PFSK-1 (cell line): ENCODE results near the gene FHL1.

ENCODE experiments used
- FOXP2 ChIP-seq: optimal IDR thresholded peaks from 2 replicates; pipeline ENCODE3; 2011; ENCODE audit warnings: borderline replicate concordance, control low read depth, inconsistent platforms; ENCODE audit not compliant: insufficient read depth; ENCODE audit errors: extremely low read length, extremely low read depth
- POLR2AphosphoS5 ChIP-seq: IDR thresholded peaks from 2 replicates; pipeline ENCODE4 v1.6.1; 2012; ENCODE audit warnings: low read depth, mild to moderate bottlenecking, control low read depth, low read length, moderate library complexity
- SIN3A ChIP-seq: IDR thresholded peaks from 2 replicates; pipeline ENCODE4 v1.6.1; 2012; ENCODE audit warnings: mild to moderate bottlenecking, low read length, moderate library complexity, borderline replicate concordance; ENCODE audit not compliant: insufficient read depth
- TAF1 ChIP-seq: IDR thresholded peaks from 2 replicates; pipeline ENCODE4 v1.6.1; 2012; ENCODE audit warnings: low read length, control low read depth, borderline replicate concordance; ENCODE audit not compliant: insufficient read depth
- TF ChIP-seq, protein P1 (sequence below), 2 experiments: IDR thresholded peaks; 2 replicates each; pipeline versions ENCODE4 v1.6.1 to v1.8.0; 2011 to 2012; ENCODE audit warnings: low read depth in 2 of 2, low read length in 2 of 2, control low read depth in 1 of 2, inconsistent platforms in 1 of 2, mild to moderate bottlenecking in 1 of 2, moderate library complexity in 1 of 2; ENCODE audit not compliant: insufficient read depth in 1 of 2

Gene FHL1

DNA sequence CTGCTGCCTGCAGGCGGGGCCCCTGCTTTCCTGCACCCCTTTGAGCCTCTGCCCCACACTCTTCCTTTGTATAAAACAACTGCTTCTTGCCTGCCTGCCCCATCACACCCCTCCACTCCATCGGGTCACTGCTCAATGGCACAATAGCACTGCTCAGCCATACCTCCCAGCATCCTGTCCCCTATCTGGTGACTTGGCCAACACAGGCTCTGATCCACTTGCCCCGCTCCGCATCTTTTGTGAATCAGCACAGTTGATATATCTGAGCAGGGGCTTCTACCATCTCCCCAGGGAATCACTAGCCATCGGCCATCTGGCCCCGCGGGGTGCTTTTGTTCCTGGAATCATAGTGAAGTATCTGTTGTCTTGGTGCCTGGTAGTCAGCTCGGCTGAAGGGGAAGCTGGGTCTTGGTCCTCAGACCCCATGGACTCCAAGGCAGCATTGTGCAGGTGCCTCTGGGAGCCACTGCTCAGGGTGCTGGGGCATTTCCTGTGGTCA lies 58.6 kb downstream of the FHL1 start:
- TF ChIP-seq POLR2AphosphoS5 (no peak), TAF1 (no peak), FOXP2 (no peak), SIN3A (no peak)
- TF ChIP-seq, protein P1, sequence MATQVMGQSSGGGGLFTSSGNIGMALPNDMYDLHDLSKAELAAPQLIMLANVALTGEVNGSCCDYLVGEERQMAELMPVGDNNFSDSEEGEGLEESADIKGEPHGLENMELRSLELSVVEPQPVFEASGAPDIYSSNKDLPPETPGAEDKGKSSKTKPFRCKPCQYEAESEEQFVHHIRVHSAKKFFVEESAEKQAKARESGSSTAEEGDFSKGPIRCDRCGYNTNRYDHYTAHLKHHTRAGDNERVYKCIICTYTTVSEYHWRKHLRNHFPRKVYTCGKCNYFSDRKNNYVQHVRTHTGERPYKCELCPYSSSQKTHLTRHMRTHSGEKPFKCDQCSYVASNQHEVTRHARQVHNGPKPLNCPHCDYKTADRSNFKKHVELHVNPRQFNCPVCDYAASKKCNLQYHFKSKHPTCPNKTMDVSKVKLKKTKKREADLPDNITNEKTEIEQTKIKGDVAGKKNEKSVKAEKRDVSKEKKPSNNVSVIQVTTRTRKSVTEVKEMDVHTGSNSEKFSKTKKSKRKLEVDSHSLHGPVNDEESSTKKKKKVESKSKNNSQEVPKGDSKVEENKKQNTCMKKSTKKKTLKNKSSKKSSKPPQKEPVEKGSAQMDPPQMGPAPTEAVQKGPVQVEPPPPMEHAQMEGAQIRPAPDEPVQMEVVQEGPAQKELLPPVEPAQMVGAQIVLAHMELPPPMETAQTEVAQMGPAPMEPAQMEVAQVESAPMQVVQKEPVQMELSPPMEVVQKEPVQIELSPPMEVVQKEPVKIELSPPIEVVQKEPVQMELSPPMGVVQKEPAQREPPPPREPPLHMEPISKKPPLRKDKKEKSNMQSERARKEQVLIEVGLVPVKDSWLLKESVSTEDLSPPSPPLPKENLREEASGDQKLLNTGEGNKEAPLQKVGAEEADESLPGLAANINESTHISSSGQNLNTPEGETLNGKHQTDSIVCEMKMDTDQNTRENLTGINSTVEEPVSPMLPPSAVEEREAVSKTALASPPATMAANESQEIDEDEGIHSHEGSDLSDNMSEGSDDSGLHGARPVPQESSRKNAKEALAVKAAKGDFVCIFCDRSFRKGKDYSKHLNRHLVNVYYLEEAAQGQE (IDR thresholded peaks at IDR 0.05; ENCODE audit: insufficient read depth in 1 of 2, low read depth in 2 of 2, low read length in 2 of 2): no peak

DNA sequence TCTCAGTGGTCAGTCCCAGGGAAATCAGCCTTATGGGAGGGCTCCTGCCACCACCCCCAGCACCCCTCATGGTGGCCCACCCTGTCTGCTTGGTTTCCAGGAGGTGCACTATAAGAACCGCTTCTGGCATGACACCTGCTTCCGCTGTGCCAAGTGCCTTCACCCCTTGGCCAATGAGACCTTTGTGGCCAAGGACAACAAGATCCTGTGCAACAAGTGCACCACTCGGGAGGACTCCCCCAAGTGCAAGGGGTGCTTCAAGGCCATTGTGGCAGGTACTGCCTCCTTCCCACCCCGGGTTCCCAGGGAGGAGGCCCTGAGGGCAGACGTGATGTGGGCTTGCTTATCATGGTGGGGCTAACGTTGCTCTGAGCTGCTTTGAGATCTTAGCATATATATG lies 59.6 kb downstream of the FHL1 start:
- no peak for TF ChIP-seq SIN3A
- TF ChIP-seq FOXP2: no peak
- no peak for TF ChIP-seq POLR2AphosphoS5
- TF ChIP-seq TAF1: no peak
- TF ChIP-seq, protein P1 (IDR thresholded peaks at IDR 0.05; ENCODE audit: insufficient read depth in 1 of 2, low read depth in 2 of 2, low read length in 2 of 2): no peak

DNA sequence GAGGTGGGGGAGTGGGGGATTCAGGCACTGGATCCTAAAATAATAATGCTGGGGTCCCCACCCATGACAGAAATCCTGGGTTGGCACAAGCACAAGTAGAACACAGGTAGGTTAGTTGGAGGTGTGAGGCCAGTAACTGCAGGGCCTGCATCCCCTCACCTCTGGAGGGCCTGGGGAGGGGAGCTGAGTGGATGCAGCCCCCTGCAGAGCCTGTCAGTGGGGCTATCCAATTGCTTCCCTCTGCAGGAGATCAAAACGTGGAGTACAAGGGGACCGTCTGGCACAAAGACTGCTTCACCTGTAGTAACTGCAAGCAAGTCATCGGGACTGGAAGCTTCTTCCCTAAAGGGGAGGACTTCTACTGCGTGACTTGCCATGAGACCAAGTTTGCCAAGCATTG lies 60.2 kb downstream of the FHL1 start:
- TF ChIP-seq, protein P1 (IDR thresholded peaks at IDR 0.05; ENCODE audit: insufficient read depth in 1 of 2, low read depth in 2 of 2, low read length in 2 of 2): no peak
- TF ChIP-seq FOXP2 (no peak), SIN3A (no peak), POLR2AphosphoS5 (no peak), TAF1 (no peak)

DNA sequence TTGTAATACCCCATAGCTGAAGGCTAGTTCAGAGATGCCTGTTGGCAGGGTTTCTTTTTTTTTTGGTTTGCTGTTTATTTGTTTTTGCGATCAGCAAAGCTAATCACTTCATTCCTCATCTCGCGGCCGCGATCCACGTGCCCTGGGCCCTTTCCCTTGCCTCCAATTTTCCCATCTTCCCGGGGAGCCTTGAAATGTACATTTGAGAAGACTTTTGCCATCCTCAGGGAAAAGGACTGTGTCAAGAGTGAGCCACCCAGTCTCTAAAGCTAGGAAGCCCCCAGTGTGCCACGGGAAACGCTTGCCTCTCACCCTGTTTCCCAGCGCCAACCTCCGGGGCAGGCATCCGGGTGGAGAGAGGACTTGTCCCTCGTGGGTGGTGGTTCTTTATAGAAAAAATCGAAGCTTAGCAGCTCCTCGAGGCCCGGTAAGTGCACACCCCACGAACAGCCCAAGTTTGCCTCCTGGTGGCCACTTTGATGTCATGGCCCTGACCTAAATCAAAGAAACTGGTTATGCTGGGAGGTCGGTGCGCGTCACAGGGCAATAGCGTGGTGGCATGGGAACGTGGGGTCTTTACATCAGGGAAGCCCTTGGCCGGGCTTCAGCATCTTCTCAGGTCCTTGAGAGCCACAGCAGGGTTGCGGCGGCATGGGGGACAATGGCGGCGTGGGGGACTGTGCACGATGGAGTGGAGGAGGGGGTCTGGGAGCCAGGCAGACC lies 61.8 kb downstream of the FHL1 start:
- TF ChIP-seq SIN3A (no peak), FOXP2 (no peak), POLR2AphosphoS5 (no peak), TAF1 (no peak)
- TF ChIP-seq, protein P1 (IDR thresholded peaks at IDR 0.05; ENCODE audit: insufficient read depth in 1 of 2, low read depth in 2 of 2, low read length in 2 of 2): no peak
